Activated T-cell treated with anti-CD3 and anti-CD28 coated beads for 48 hours (primary cell): ENCODE results near the gene POSTN.
"Not testable (repeated sequence)": the region's sequence is repeated elsewhere in the genome, so short reads cannot be mapped to it uniquely, and the experiment has no call there.

ENCODE experiments used
- DNase-seq: peaks from one replicate; pipeline ENCODE4 v3.0.0-alpha.2; 2020; ENCODE audit warnings: low read depth

The POSTN gene

GRCh38 chr13:37597477-37598025 lies 1.0 kb downstream of the POSTN start:
- no peak for DNase-seq

GRCh38 chr13:37596805-37597204 lies 1.8 kb downstream of the POSTN start:
- DNase-seq = no peak

- no peak for DNase-seq
Observed at GRCh38 chr13:37595162-37595561, 3.4 kb downstream of the POSTN start.

DNA sequence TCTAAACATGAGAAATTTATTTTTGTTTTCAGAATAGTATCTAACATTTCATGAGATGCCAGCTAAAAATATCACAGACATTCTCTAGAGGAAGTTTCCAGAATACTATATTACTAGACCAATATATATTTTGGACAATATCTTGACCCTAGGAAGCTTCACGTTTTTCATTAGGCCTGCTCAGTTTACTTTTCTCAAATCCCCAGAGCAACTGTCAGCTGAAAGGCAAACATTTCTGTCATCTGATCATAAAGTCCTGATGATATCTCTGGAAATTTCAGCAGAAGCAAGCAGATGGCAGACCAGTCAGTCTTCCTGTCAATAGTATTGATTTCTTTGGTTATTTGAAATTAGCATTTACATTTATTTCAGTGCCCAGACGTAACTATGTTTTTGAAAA lies 4.0 kb downstream of the POSTN start:
- DNase-seq = no peak

- DNase-seq = not testable (repeated sequence)
Observed at GRCh38 chr13:37589381-37589780, 9.2 kb downstream of the POSTN start.

DNA sequence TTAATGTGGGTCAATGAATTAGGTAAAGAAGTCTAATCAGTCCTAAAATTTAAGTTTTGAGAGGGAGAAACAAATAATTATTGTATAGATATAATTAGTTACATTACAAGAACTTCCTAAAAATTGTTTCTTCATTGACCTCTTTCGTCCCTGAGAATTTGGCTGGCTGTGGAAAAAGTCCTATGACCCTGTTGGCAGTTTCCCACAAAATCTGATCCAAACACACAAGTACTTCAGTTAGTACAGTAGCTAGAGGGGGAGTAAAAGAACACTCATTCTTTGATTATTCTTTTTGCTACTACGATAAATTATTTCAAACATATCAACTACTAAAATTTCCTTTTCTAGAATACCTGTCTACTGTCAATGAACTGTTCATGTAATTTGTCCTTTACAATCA lies 11.3 kb downstream of the POSTN start:
- no peak for DNase-seq

GRCh38 chr13:37586164-37586563 lies 12.4 kb downstream of the POSTN start:
- DNase-seq = no peak

GRCh38 chr13:37585541-37585940 lies 13.0 kb downstream of the POSTN start:
- no peak for DNase-seq

DNA sequence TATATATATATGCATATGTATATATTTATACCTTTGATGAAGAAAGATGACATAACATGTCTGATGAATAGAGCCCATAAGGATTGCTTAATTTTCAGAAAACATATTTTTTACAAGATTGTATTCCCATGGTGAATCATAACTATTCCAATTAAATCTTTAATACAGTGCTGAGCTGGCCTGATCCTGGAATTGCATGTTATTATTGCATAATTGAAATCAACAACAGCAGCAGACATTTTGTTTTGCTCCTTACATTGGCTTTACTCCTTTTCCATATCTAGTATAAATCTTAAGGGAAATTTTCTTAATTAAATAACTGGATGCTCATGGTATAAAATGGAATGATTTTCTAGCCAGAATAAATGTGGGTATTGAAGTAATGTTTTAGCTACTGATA lies 22.0 kb downstream of the POSTN start:
- DNase-seq = no peak

GRCh38 chr13:37565425-37565824 lies 33.1 kb downstream of the POSTN start:
- no peak for DNase-seq

GRCh38 chr13:37561031-37561430 lies 37.5 kb downstream of the POSTN start:
- no peak for DNase-seq

DNA sequence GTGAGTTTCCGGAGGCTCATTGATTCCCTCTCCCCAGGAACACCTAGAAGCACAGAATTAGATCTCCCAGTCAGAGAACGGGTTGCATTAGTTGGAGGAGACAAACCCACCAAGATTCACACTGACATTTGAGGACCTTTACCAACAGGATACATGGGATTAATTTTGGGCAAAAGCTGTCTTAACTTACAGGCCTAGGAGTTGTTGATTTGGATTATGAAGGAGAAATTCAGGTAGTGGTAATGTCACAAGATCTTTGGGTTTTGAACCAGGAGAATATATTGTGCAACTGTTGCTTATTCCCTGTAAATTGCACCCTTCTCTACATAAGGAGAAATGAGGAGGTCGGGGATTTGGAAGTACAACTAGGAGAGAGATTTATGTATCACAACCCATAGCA lies 38.0 kb downstream of the POSTN start:
- no peak for DNase-seq

DNA sequence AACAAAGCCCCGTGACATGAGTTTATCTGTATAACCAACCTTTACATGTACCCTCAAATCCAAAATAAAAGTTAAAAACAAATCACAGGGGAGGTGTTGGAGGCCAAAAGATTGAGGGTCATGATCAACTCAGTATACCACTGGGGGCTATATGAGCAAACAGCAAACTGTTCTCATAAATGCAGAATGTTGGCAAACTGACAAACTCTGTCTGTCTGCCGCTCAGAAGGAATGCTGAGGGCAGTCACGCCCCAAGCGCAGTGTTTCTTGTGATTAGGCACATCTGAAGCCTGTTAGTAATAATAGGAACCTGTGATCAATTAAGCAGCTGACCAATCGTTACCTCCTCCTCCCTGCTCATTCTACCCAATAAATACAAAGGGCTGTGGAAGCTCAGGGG lies 39.8 kb downstream of the POSTN start:
- DNase-seq = not testable (repeated sequence)

DNA sequence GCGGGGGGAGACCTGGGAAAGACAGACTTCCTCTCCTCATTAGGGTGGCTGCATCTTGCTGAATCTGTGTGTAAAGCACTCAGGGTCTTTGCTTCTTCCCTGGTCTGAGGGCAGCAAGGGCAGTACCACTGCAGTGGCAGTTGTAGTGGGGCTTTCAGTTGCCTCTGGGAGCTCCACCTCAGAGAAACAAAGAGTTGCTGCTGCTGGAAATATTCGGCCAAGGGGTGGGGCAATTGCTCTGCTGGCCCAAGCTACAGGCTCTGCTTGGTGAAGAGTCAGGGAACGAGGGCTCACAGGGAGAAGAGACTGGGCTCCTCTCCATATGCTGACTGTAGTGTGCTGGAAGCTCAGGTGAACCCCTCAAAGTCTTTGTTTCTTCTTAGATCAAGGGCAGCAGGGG lies 52.5 kb downstream of the POSTN start:
- DNase-seq = no peak

GRCh38 chr13:37544995-37545394 lies 53.6 kb downstream of the POSTN start:
- DNase-seq = no peak

DNA sequence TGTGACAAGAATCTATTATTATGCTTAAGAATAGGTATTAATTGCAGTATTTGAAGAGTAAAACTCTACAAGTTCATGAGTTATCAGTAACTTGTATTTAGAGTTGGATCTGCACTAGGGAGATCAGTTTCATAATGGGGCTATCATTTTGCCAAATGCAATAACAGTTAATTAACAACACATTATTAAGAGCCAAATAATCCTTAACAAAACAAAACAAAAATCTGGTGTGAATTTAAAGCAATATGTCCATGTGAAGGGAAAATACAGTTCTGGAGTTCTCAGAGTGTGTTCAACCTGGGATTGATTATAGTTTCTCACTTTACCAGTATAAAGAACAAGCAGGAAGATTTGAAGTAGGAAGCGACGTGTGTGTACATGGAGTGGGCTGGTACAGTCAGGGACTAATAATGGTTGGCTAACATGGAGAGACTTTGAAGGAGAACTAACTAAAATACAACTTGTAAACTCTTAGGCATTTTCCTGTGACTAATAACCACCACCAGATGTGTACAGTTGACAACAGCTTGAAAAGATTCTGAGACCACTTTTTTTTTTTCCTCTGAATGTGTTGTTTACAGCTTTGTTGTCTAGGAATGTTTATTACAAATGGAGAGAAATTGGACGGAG lies 58.5 kb downstream of the POSTN start:
- no peak for DNase-seq

GRCh38 chr13:37539170-37539569 lies 59.4 kb downstream of the POSTN start:
- no peak for DNase-seq

- DNase-seq = no peak
Observed at GRCh38 chr13:37535501-37535900, 63.1 kb downstream of the POSTN start.

GRCh38 chr13:37534676-37535075 lies 63.9 kb downstream of the POSTN start:
- DNase-seq = no peak

- DNase-seq = no peak
Observed at GRCh38 chr13:37534181-37534580, 64.4 kb downstream of the POSTN start.

DNA sequence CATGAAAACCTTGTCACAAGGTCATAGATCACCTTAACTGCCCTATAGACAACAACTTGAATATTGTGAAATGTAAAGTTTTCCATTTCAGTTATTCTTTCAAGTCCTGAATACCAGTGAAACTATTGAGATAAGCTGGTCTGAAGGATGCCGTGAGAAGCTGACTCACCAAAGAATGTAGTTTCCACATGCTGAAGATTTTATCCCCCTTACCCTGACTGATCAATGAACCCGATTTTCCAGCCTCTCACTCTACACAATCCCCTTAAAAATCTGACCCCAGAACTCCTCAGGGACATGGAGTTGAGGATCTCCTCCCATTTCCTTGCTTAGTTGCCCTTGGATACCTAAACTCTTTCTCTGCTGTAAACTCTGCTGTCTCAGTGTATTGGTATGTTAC lies 67.5 kb downstream of the POSTN start:
- no peak for DNase-seq

GRCh38 chr13:37529751-37530385 lies 68.7 kb downstream of the POSTN start:
- DNase-seq = no peak

GRCh38 chr13:37526710-37527473 lies 71.7 kb downstream of the POSTN start:
- no peak for DNase-seq
